Activated CD8-positive, alpha-beta T cell treated with anti-CD3 and anti-CD28 coated beads, Interleukin-2, amount 10 ng/mL, durations not matched to agents 7 days and 5 days (primary cell): ENCODE measurements around the gene PITPNM1. TPM values are rescaled to one million over a fixed set of nuclear protein-coding genes. Genes with fewer than 3 reads are reported as not detected.
A peak's percentile ranks its signal among the peaks of the same experiment; 100 is the strongest.
"Not testable (repeated sequence)": the region's sequence is repeated elsewhere in the genome, so short reads cannot be mapped to it uniquely, and the experiment has no call there.

Experiments used
- ATAC-seq: fragments of 150-1000 bp; cut with Tn5 transposase; one replicate; pipeline ENCODE4 v1.10.0; 2021; ENCODE audit warnings: moderate library complexity
- CTCF ChIA-PET: fragments of 350-600 bp; sonication (Branson Sonifier 250); formaldehyde crosslinking; loops from one replicate; lab custom pipeline; 2021; ENCODE audit warnings: antibody characterized with exemption; lab: Charles Lee
- POLR2A ChIA-PET: fragments of 350-600 bp; sonication (Branson Sonifier 250); formaldehyde crosslinking; loops from one replicate; lab custom pipeline; 2021; ENCODE audit warnings: antibody characterized with exemption; lab: Charles Lee
- DNase-seq: peaks from one replicate; pipeline ENCODE4 v3.0.0-alpha.2; 2020
- H3K27ac Mint-ChIP-seq: one replicate; pipeline ENCODE4 v1.8.0; 2021; ENCODE audit warnings: mild to moderate bottlenecking, mixed read lengths
- H3K27me3 Mint-ChIP-seq: one replicate; pipeline ENCODE4 v1.8.0; 2021; ENCODE audit warnings: low read depth, mixed read lengths
- H3K36me3 Mint-ChIP-seq: one replicate; pipeline ENCODE4 v1.8.0; 2021; ENCODE audit warnings: low read depth, mixed read lengths
- H3K4me1 Mint-ChIP-seq: one replicate; pipeline ENCODE4 v1.8.0; 2021; ENCODE audit warnings: low read depth, mixed read lengths
- H3K4me3 Mint-ChIP-seq: one replicate; pipeline ENCODE4 v1.8.0; 2021; ENCODE audit warnings: mild to moderate bottlenecking, mixed read lengths
- H3K9me3 Mint-ChIP-seq: one replicate; pipeline ENCODE4 v1.8.0; 2022; ENCODE audit warnings: mixed read lengths; ENCODE audit not compliant: insufficient read depth
- total RNA-seq, 2 experiments: library from RNA; stranded (reverse); gene quantifications; one replicate each; pipeline ENCODE4 v1.2.3, GENCODE V29; 2021

The PITPNM1 gene
- total RNA-seq, 2 experiments from 2014 or later, result 110 to 117 TPM

DNA sequence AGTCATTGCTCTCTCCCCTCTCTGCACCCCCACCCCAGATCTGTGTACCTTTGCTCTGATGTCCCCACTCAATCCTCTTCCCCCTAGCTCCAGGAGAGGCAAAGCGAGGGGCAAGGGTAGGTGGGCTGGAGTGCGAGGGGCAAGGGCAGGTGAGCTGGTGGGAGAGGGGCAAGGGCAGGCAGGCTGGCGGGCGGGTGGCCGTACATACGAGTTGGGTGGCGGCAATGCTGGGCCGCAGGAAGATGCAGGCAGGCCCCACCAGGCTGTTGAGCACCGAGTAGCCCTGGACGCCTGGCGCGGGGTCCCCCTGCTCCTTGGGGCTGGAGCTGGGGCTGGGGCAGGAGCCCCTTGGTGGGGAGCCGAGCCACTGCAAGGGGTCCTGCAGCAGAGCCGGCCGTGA lies 17.2 kb upstream of the PITPNM1 start:
- ATAC-seq, result no peak
- Mint-ChIP-seq H3K27me3 (peaks cover 5% of the 10 kb centered on the region), H3K27ac (no peak overlapping the region), H3K36me3 (no peaks in the 10 kb centered on the region), H3K4me3 (no peak overlapping the region), H3K9me3 (no peaks in the 10 kb centered on the region), H3K4me1 (no peaks in the 10 kb centered on the region)
- CTCF ChIA-PET, result no interaction called here
- no peak for DNase-seq
- POLR2A ChIA-PET, result no interaction called here

GRCh38 chr11:67521924-67522323 lies 16.8 kb upstream of the PITPNM1 start:
- ATAC-seq, result no peak
- Mint-ChIP-seq H3K36me3 (no peaks in the 10 kb centered on the region), H3K4me1 (no peaks in the 10 kb centered on the region), H3K4me3 (no peak overlapping the region), H3K27ac (no peak overlapping the region), H3K9me3 (no peaks in the 10 kb centered on the region), H3K27me3 (peaks cover 3% of the 10 kb centered on the region)
- no peak for DNase-seq
- POLR2A ChIA-PET, result interaction anchor here (0.6 kb wide), 1 partner anchor 125 kb away, joined by 3 read pairs; no protein-coding TSS in a partner anchor
- CTCF ChIA-PET, result no interaction called here

DNA sequence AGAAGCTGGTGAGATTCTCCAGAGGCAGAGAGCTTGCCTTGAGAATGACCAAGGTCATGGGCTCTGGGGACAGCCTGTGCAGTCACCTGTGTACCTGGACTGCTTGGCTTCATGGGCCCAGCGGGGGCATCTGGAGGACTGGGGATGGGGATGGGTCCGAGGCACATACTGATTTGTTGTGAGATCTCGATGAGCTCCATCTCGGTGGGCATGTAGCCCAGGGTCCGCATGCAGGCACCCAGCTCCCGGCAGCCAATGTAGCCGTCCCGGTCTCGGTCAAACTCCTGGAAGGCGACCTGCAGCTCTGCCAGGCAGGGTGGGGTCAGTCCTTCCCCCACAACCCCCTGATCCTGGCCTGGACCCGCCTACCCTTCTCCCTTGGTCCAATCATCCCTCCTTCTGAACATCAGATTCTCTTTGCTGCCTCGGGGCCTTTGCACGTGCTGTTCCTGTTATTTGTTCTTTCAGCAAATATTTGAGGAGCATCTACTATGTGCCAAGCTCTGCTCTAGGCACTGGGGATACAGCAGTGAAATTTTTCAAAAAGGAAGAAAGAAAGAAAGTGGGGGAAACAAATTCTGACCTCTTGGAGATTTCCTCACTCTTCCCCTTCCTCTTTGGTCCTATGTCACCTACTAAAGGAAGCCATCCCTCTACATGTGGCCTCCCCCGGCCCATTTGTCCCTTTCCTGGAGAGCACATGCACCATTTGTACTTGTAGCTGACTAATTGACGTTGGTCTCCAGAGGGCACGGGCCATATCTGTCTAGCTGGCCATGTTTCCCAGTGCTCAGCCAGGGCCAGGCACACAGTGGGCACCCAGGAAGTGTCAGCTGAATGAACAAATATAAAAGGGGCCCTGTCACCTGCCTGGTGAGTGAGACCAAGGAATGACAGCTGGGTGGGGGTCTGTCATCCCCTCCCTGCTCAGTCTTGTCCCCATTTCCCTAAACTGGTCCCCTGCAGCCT lies 16.0 kb upstream of the PITPNM1 start:
- H3K9me3 Mint-ChIP-seq, result no peaks in the 10 kb centered on the region
- H3K4me1 Mint-ChIP-seq, result no peaks in the 10 kb centered on the region
- DNase-seq, result no peak
- H3K27me3 Mint-ChIP-seq, result no peaks in the 10 kb centered on the region
- no peak for ATAC-seq
- no peak overlapping the region for H3K27ac Mint-ChIP-seq
- H3K4me3 Mint-ChIP-seq, result no peak overlapping the region
- ChIA-PET POLR2A (interaction anchor here (0.6 kb wide), 2 partner anchors 49 to 125 kb away, joined by 3 to 4 read pairs; no protein-coding TSS in a partner anchor), CTCF (no interaction called here)
- H3K36me3 Mint-ChIP-seq, result no peaks in the 10 kb centered on the region

DNA sequence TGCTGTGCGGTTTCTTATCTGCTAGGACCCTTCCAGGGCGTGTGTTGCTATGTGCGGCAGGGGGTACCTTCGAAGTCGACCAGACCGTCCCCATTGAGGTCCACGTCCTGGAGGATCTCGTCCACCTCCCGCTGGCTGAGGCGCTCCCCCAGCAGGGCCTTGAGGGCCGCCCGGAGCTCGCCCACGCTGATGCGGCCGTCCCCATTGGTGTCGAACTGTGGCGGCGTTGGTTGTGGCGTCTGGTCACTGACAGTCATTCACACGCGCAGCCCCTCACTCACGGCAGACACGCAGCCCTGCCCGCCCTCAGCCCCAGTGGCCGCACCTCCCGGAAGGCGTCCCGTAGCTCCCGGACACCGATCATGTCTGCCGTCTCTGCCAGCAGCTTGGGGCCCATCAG lies 14.6 kb upstream of the PITPNM1 start:
- no peak for ATAC-seq
- DNase-seq, result no peak
- ChIA-PET CTCF (no interaction called here), POLR2A (no interaction called here)
- Mint-ChIP-seq H3K27ac (no peak overlapping the region), H3K4me3 (no peak overlapping the region), H3K36me3 (no peaks in the 10 kb centered on the region), H3K4me1 (no peaks in the 10 kb centered on the region), H3K27me3 (peaks cover 5% of the 10 kb centered on the region), H3K9me3 (no peaks in the 10 kb centered on the region)

GRCh38 chr11:67517784-67518552 lies 12.8 kb upstream of the PITPNM1 start:
- Mint-ChIP-seq H3K27ac (no peak overlapping the region), H3K27me3 (peaks cover 15% of the 10 kb centered on the region), H3K36me3 (no peaks in the 10 kb centered on the region), H3K4me1 (no peaks in the 10 kb centered on the region), H3K4me3 (no peak overlapping the region), H3K9me3 (no peaks in the 10 kb centered on the region)
- DNase-seq (no peak), ATAC-seq (no peak)
- ChIA-PET POLR2A (interaction anchor here (0.5 kb wide), 1 partner anchor 63 kb away, joined by 3 read pairs; no protein-coding TSS in a partner anchor), CTCF (no interaction called here)

GRCh38 chr11:67516806-67517205 lies 11.6 kb upstream of the PITPNM1 start:
- no peaks in the 10 kb centered on the region for H3K4me1 Mint-ChIP-seq
- no peaks in the 10 kb centered on the region for H3K36me3 Mint-ChIP-seq
- no peak overlapping the region for H3K4me3 Mint-ChIP-seq
- H3K9me3 Mint-ChIP-seq, result no peaks in the 10 kb centered on the region
- CTCF ChIA-PET, result no interaction called here
- DNase-seq (no peak), ATAC-seq (no peak)
- POLR2A ChIA-PET, result no interaction called here
- H3K27ac Mint-ChIP-seq, result no peak overlapping the region
- H3K27me3 Mint-ChIP-seq, result peaks cover 17% of the 10 kb centered on the region

DNA sequence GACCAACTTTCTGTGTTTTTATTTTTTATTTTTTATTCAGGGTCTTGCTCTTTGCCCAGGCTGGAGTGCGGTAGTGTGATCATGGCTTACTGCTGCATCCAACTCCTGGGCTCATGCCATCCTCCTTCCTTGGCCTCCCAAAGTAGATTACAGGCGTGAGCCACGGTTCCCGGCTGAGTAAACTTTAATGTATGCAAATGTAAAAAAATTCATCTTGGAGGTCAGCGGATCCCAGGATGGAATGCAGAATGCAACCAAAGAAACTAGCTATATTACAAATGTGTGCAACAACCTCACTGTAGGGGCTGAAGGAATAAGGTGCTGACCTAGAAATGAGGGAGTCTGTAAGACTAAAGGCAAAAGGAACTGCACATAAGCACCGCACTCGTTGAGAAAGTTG lies 9.0 kb upstream of the PITPNM1 start:
- Mint-ChIP-seq H3K4me1 (peaks cover 2% of the 10 kb centered on the region), H3K4me3 (no peak overlapping the region), H3K36me3 (no peaks in the 10 kb centered on the region), H3K27ac (no peak overlapping the region), H3K9me3 (no peaks in the 10 kb centered on the region), H3K27me3 (peaks cover 23% of the 10 kb centered on the region)
- POLR2A ChIA-PET, result no interaction called here
- DNase-seq (no peak), ATAC-seq (no peak)
- CTCF ChIA-PET, result interaction anchor here (1.2 kb wide), 1 partner anchor 112 kb away, joined by 3 read pairs; the partner anchor contains the start of gene PPP1CA

DNA sequence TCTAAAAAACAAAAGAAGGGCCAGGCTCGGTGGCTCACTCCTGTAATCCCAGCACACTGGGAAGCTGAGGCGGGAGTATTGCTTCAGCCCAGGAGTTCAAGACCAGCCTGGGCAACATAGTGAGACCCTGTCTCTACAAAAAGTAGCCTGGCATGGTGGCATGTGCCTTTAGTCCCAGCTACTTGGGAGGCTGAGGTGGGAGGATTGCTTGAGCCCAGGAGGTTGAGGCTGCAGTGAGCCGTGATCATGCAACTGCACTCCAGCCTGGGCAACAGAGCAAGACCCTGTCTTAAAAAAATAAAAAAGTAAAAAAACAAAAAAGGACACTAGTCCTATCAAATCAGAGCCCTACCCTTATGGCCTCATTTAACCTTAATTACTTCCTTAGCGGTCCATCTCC lies 6.4 kb upstream of the PITPNM1 start:
- Mint-ChIP-seq H3K4me1 (peaks cover 16% of the 10 kb centered on the region), H3K27me3 (peaks cover 23% of the 10 kb centered on the region)
- H3K27ac Mint-ChIP-seq, POLR2A ChIA-PET, H3K36me3 Mint-ChIP-seq, H3K4me3 Mint-ChIP-seq, ATAC-seq, DNase-seq, H3K9me3 Mint-ChIP-seq: not testable (repeated sequence)
- CTCF ChIA-PET, result interaction anchor here (1.1 kb wide), 1 partner anchor 160 kb away, joined by 3 read pairs; no protein-coding TSS in a partner anchor

GRCh38 chr11:67510023-67510345 lies 4.8 kb upstream of the PITPNM1 start:
- ChIA-PET CTCF (no interaction called here), POLR2A (no interaction called here)
- DNase-seq, result no peak
- no peak overlapping the region for H3K4me3 Mint-ChIP-seq
- ATAC-seq, result no peak
- H3K9me3 Mint-ChIP-seq, result no peaks in the 10 kb centered on the region
- H3K36me3 Mint-ChIP-seq, result peaks cover 14% of the 10 kb centered on the region
- H3K4me1 Mint-ChIP-seq, result peaks cover 28% of the 10 kb centered on the region
- H3K27me3 Mint-ChIP-seq, result peaks cover 17% of the 10 kb centered on the region
- no peak overlapping the region for H3K27ac Mint-ChIP-seq

DNA sequence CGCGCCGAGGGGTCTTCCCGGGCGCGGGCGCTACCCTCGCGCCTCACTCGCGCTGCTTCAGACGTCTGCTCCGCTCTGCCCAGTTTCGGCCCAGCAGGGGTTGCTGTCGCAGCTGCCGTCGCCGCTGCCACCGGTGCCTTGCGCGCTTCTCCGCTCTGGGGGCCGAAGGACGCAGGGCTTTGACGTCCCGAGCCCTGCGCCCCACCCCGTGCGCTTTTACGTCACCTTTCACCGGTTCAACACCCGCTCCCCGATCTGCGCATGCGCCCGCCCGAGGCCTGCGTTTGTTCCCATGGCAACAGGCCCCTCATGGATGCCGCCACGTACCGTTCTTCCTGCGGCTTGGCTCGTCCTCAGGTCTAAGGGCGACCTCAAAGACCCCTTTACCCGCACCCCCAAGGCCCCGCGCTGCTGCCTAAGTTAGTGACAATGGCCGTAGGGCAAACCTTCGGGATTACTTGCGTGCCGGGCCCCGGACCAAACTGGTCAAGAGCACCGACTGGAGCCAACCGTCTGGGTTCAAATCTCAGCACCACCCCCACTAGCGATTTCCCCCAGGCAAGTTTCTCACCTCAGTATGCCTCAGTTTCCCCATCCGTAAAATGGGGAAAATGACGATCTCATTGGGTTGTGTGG lies 3.4 kb upstream of the PITPNM1 start:
- POLR2A ChIA-PET, result interaction anchor here (1.2 to 2.1 kb wide), 4 partner anchors 23 to 107 kb away, joined by 4 to 11 read pairs (median 8); partner anchors contain the start of genes PPP1CA and PTPRCAP
- peak overlapping the region; percentile 89 for H3K4me3 Mint-ChIP-seq

DNA sequence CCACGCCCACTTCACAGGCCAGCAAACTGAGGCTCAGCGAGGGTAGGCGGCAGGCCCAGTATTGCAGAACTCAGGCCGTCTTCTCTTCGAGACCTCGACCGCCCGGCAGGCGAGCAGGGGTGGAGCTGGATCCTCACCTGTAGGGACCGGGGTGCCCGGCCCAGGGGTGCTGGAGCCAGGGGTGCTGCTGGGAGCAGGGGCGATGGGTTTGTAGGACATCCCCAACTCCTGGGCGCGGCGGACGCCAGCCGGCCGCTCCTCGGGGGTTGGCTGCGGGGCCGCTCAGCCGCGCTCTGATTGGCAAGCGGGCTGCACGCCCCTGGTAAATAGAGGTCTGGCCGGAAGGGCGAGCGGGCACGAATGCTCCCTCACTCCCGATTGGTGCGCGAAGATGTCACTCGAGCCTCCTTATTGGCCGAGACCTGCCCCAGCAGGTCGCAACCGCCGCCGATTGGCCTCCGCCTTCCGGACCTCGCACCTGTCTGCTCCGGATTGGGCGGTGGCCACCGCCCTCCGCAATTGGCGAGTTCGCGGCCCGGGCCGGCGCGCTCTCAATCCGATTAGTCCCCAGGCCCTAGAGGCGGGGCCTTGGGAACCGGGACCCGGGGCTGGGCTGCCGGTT lies 2.8 kb upstream of the PITPNM1 start, which contains the start of gene CDK2AP2:
TSS of gene CDK2AP2 (minus strand) at position 299 of the 622 bp plus-strand sequence. CDS start at position 219, 80 bp downstream.
- Mint-ChIP-seq H3K36me3 (peaks cover 18% of the 10 kb centered on the region), H3K27ac (peak within 1 kb of the TSS; percentile 94), H3K27me3 (peaks cover 8% of the 10 kb centered on the region), H3K4me1 (peaks cover 38% of the 10 kb centered on the region), H3K4me3 (peak within 1 kb of the TSS; percentile 89), H3K9me3 (no peaks in the 10 kb centered on the region)
- peak; percentile 83 for ATAC-seq
- DNase-seq, result peak; percentile 99
- POLR2A ChIA-PET, result interaction anchor here (0.7 to 2.1 kb wide), 6 partner anchors 22 to 107 kb away, joined by 3 to 11 read pairs (median 6); partner anchors contain the start of genes PPP1CA and PTPRCAP
- CTCF ChIA-PET, result interaction anchor here (0.7 to 1.2 kb wide), 5 partner anchors 24 to 162 kb away, joined by 3 to 4 read pairs (median 4); partner anchors contain the start of genes PPP1CA and PTPRCAP

More for the DNA sequence above, 3.4 kb upstream of the PITPNM1 start:
- Mint-ChIP-seq H3K4me1 (peaks cover 32% of the 10 kb centered on the region), H3K9me3 (no peaks in the 10 kb centered on the region), H3K27ac (peak overlapping the region; percentile 94), H3K27me3 (peaks cover 11% of the 10 kb centered on the region), H3K36me3 (peaks cover 17% of the 10 kb centered on the region)
- ATAC-seq, result peak; percentile 40
- peak; percentile 99 for DNase-seq
- CTCF ChIA-PET, result interaction anchor here (1.0 to 1.2 kb wide), 3 partner anchors 72 to 107 kb away, joined by 3 to 4 read pairs (median 4); partner anchors contain the start of genes PPP1CA and PTPRCAP
